Measurements from ENCODE around the gene CHRND. TPM values are rescaled to one million over a fixed set of nuclear protein-coding genes. Genes with fewer than 3 reads are reported as not detected.

The CHRND gene
- total RNA-seq, 1 experiment from 2014 or later, result not detected

GRCh38 chr2:232543928-232544631 is 18.1 kb downstream of the CHRND start:
- no peak for DNase-seq
- no peaks in the 10 kb centered on the region for H3K9me3 ChIP-seq (ENCODE audit: low read length)
- H3K4me2 ChIP-seq (ENCODE audit: low read depth, low read length, poor library complexity, severe bottlenecking), result no peak overlapping the region
- H3K9me2 ChIP-seq (replicated peaks; ENCODE audit: insufficient read depth, low read length), result no peaks in the 10 kb centered on the region
- peaks cover 52% of the 10 kb centered on the region; the same call in 1 of the 2 replicates for H4K20me1 ChIP-seq (ENCODE audit: insufficient read depth, low read depth, low read length)
- H3K36me3 ChIP-seq (ENCODE audit: insufficient read depth, low read length), result peaks cover 16% of the 10 kb centered on the region; the same call in 1 of the 2 replicates
- H3K79me2 ChIP-seq (ENCODE audit: low read length), result peaks cover 19% of the 10 kb centered on the region
- H3K4me3 ChIP-seq (ENCODE audit: low read length), result no peak overlapping the region
- no peaks in the 10 kb centered on the region for H3K27me3 ChIP-seq (ENCODE audit: low read length)
- H2AFZ ChIP-seq (ENCODE audit: low read length), result no peak overlapping the region
- no peak overlapping the region for H3K27ac ChIP-seq (ENCODE audit: low read length)
- no peaks in the 10 kb centered on the region for H3K4me1 ChIP-seq (ENCODE audit: low read length)
- no peak overlapping the region for H3K9ac ChIP-seq (ENCODE audit: low read length)

DNA sequence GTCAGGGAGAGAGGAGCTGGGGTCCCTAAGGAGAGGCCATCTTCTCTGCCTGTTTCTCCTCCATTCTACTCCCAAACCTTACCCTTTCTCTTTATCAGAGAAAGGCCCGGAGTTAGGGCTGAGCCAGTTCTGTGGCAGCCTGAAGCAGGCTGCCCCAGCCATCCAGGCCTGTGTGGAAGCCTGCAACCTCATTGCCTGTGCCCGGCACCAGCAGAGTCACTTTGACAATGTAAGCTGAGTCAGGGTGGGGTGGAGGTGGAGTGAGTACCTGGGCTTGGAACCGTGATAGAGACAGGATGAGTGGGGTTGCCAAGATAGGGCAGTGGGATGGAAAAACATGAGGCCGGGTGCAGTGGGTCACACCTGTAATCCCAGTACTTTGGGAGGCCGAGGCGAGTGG is 18.7 kb downstream of the CHRND start:
- no peak overlapping the region for H3K4me3 ChIP-seq (ENCODE audit: low read length)
- no peak overlapping the region for H3K27ac ChIP-seq (ENCODE audit: low read length)
- no peak overlapping the region for H2AFZ ChIP-seq (ENCODE audit: low read length)
- peaks cover 46% of the 10 kb centered on the region; the same call in 1 of the 2 replicates for H4K20me1 ChIP-seq (ENCODE audit: insufficient read depth, low read depth, low read length)
- peaks cover 5% of the 10 kb centered on the region; the same call in 1 of the 2 replicates for H3K4me1 ChIP-seq (ENCODE audit: low read length)
- no peaks in the 10 kb centered on the region for H3K9me3 ChIP-seq (ENCODE audit: low read length)
- DNase-seq, result no peak
- H3K9me2 ChIP-seq (replicated peaks; ENCODE audit: insufficient read depth, low read length), result no peaks in the 10 kb centered on the region
- H3K27me3 ChIP-seq (ENCODE audit: low read length), result no peaks in the 10 kb centered on the region
- H3K79me2 ChIP-seq (ENCODE audit: low read length), result peaks cover 25% of the 10 kb centered on the region
- no peak overlapping the region for H3K9ac ChIP-seq (ENCODE audit: low read length)
- H3K36me3 ChIP-seq (ENCODE audit: insufficient read depth, low read length), result peaks cover 16% of the 10 kb centered on the region; the same call in 1 of the 2 replicates
- H3K4me2 ChIP-seq (ENCODE audit: low read depth, low read length, poor library complexity, severe bottlenecking), result no peak overlapping the region

DNA sequence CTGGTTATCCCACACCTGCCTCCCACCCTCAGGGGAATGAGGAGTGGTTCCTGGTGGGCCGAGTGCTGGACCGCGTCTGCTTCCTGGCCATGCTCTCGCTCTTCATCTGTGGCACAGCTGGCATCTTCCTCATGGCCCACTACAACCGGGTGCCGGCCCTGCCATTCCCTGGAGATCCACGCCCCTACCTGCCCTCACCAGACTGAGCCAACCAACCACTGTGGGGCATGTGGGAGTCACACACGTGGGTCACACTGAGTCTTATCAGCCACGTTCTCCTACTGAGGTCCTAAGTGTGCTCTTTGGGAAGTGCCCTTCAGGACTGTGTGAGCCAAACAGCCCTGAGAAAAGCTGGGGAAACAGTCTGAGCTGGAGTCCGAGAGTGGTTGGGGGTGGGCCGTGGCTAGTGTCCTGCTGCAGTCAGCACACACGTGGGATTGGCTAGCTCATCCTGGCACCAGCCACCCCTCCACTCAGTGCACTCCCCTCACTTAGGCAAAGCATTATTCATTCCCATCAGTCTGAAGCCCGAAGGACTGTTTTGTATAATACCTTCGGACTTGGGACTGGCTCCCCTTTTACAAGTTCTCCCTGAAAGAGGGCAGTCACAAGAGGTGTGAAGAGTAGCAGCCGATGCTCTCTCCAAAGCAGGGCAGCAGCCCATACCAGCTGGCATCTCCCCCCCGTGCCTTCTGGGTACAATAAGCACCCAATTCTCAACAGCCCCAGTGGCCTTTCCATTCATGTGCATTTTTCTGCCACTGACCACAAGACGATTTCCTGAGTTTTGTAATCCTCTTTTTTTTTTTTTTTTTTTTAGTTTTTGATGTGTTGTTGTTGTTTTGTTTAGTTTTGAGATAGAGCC is 19.8 kb downstream of the CHRND start:
- Histone ChIP-seq H3K36me3 (ENCODE audit: insufficient read depth, low read length) (peaks cover 16% of the 10 kb centered on the region; the same call in 1 of the 2 replicates), H3K4me2 (ENCODE audit: low read depth, low read length, poor library complexity, severe bottlenecking) (no peak overlapping the region), H3K27ac (ENCODE audit: low read length) (no peak overlapping the region), H3K9ac (ENCODE audit: low read length) (no peak overlapping the region), H3K4me1 (ENCODE audit: low read length) (peaks cover 6% of the 10 kb centered on the region; the same call in 1 of the 2 replicates), H3K9me2 (replicated peaks; ENCODE audit: insufficient read depth, low read length) (no peaks in the 10 kb centered on the region), H2AFZ (ENCODE audit: low read length) (no peak overlapping the region), H3K9me3 (ENCODE audit: low read length) (no peaks in the 10 kb centered on the region), H3K79me2 (ENCODE audit: low read length) (peaks cover 33% of the 10 kb centered on the region), H3K27me3 (ENCODE audit: low read length) (no peaks in the 10 kb centered on the region), H4K20me1 (ENCODE audit: insufficient read depth, low read depth, low read length) (peaks cover 44% of the 10 kb centered on the region; the same call in 1 of the 2 replicates), H3K4me3 (ENCODE audit: low read length) (no peak overlapping the region)
- DNase-seq, result no peak

DNA sequence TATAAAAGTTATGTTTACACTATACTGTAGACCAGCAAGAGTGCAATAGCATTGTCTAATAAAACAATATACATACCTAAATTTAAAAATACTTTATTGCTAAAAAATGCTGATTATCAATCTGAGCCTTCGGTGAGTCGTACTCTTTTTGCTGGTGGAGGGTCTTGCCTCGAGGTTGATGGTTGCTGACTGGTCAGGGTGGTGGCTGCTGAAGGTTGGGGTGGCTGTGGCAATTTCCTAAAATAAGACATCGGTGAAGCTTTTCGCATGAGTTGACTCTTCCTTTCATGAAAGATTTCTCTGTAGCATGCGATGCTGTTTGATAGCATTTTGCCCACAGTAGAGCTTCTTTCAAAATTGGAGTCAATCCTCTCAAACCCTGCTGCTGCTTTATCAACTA is 22.0 kb downstream of the CHRND start:
- H3K27me3 ChIP-seq (ENCODE audit: low read length), result no peaks in the 10 kb centered on the region
- H3K79me2 ChIP-seq (ENCODE audit: low read length), result peaks cover 56% of the 10 kb centered on the region
- H3K27ac ChIP-seq (ENCODE audit: low read length), result no peak overlapping the region
- H3K36me3 ChIP-seq (ENCODE audit: insufficient read depth, low read length), result peaks cover 21% of the 10 kb centered on the region; the same call in 1 of the 2 replicates
- peaks cover 34% of the 10 kb centered on the region; the same call in 1 of the 2 replicates for H4K20me1 ChIP-seq (ENCODE audit: insufficient read depth, low read depth, low read length)
- H3K9me2 ChIP-seq (replicated peaks; ENCODE audit: insufficient read depth, low read length), result no peaks in the 10 kb centered on the region
- no peak overlapping the region for H2AFZ ChIP-seq (ENCODE audit: low read length)
- DNase-seq, result no peak
- no peak overlapping the region for H3K4me2 ChIP-seq (ENCODE audit: low read depth, low read length, poor library complexity, severe bottlenecking)
- H3K4me1 ChIP-seq (ENCODE audit: low read length), result peaks cover 20% of the 10 kb centered on the region
- H3K4me3 ChIP-seq (ENCODE audit: low read length), result no peak overlapping the region
- no peaks in the 10 kb centered on the region for H3K9me3 ChIP-seq (ENCODE audit: low read length)
- H3K9ac ChIP-seq (ENCODE audit: low read length), result no peak overlapping the region

DNA sequence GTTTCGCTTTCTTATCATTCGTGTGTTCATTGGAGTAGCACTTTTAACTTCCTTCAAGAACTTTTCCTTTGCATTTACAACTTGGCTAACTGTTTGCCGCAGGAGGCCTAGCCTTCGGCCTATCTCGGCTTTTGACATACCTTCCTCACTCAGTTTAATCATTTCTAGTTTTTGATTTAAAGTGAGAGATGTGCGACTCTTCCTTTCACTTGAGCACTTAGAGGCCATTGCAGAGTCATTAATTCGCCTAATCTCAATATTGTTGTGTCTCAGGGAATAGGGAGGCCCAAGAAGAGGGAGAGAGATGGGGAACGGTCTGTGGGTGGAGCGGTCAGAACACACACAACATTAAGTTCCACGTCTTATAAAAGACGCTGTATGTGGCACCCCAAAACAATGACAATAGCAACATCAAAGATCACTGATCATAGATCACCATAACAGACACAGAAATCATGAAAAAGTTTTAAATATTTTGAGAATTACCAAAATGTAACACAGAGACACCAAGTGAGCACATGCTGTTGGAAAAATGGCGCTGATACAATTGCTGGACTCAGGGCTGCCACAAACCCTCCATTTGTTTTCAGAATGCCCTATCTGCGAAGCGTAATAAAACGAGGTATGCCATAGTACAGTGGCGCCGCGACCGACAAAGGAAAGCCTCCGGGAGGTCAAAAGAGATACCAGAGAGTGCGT is 23.8 kb downstream of the CHRND start:
- Histone ChIP-seq H3K9ac (ENCODE audit: low read length) (peak overlapping the region; percentile 99), H3K4me1 (ENCODE audit: low read length) (peaks cover 25% of the 10 kb centered on the region), H3K9me3 (ENCODE audit: low read length) (no peaks in the 10 kb centered on the region), H3K9me2 (replicated peaks; ENCODE audit: insufficient read depth, low read length) (no peaks in the 10 kb centered on the region), H4K20me1 (ENCODE audit: insufficient read depth, low read depth, low read length) (peaks cover 22% of the 10 kb centered on the region; the same call in 1 of the 2 replicates), H3K27ac (ENCODE audit: low read length) (peak overlapping the region; percentile 85), H2AFZ (ENCODE audit: low read length) (peak overlapping the region; percentile 40; the same call in 1 of the 2 replicates), H3K4me3 (ENCODE audit: low read length) (peak overlapping the region; percentile 78), H3K36me3 (ENCODE audit: insufficient read depth, low read length) (peaks cover 28% of the 10 kb centered on the region; the same call in 1 of the 2 replicates), H3K79me2 (ENCODE audit: low read length) (peaks cover 74% of the 10 kb centered on the region), H3K27me3 (ENCODE audit: low read length) (no peaks in the 10 kb centered on the region), H3K4me2 (ENCODE audit: low read depth, low read length, poor library complexity, severe bottlenecking) (peak overlapping the region; percentile 92)
- peak; percentile 73 for DNase-seq

GRCh38 chr2:232550354-232551249 is 24.6 kb downstream of the CHRND start, which contains the start of the genes EIF4E2 and TIGD1:
Gene EIF4E2, plus strand, starts transcription at chr2:232550689. Its CDS starts 36 bp downstream, at chr2:232550725.
Gene TIGD1, minus strand, starts transcription at chr2:232550557. Its CDS starts 675 bp downstream, at chr2:232549882.
- Histone ChIP-seq H3K9me3 (ENCODE audit: low read length) (no peaks in the 10 kb centered on the region), H3K9me2 (replicated peaks; ENCODE audit: insufficient read depth, low read length) (no peaks in the 10 kb centered on the region), H3K4me3 (ENCODE audit: low read length) (peak within 1 kb of the TSS; percentile 78), H3K36me3 (ENCODE audit: insufficient read depth, low read length) (peaks cover 30% of the 10 kb centered on the region; the same call in 1 of the 2 replicates), H3K9ac (ENCODE audit: low read length) (peak within 1 kb of the TSS; percentile 99), H4K20me1 (ENCODE audit: insufficient read depth, low read depth, low read length) (peaks cover 24% of the 10 kb centered on the region; the same call in 1 of the 2 replicates), H3K4me1 (ENCODE audit: low read length) (peaks cover 25% of the 10 kb centered on the region), H3K27ac (ENCODE audit: low read length) (peak within 1 kb of the TSS; percentile 85), H3K79me2 (ENCODE audit: low read length) (peaks cover 82% of the 10 kb centered on the region), H3K27me3 (ENCODE audit: low read length) (no peaks in the 10 kb centered on the region), H3K4me2 (ENCODE audit: low read depth, low read length, poor library complexity, severe bottlenecking) (peak within 1 kb of the TSS; percentile 92), H2AFZ (ENCODE audit: low read length) (peak within 1 kb of the TSS; percentile 40; the same call in 1 of the 2 replicates)
- peak; percentile 97 for DNase-seq

- H3K27ac ChIP-seq (ENCODE audit: low read length), result peak overlapping the region; percentile 85
- peak; percentile 59 for DNase-seq
- H3K4me3 ChIP-seq (ENCODE audit: low read length), result peak overlapping the region; percentile 78
- H3K36me3 ChIP-seq (ENCODE audit: insufficient read depth, low read length), result peaks cover 31% of the 10 kb centered on the region; the same call in 1 of the 2 replicates
- H3K9ac ChIP-seq (ENCODE audit: low read length), result peak overlapping the region; percentile 99
- no peaks in the 10 kb centered on the region for H3K27me3 ChIP-seq (ENCODE audit: low read length)
- peak overlapping the region; percentile 92 for H3K4me2 ChIP-seq (ENCODE audit: low read depth, low read length, poor library complexity, severe bottlenecking)
- peaks cover 19% of the 10 kb centered on the region; the same call in 1 of the 2 replicates for H4K20me1 ChIP-seq (ENCODE audit: insufficient read depth, low read depth, low read length)
- H3K4me1 ChIP-seq (ENCODE audit: low read length), result peaks cover 25% of the 10 kb centered on the region
- no peaks in the 10 kb centered on the region for H3K9me3 ChIP-seq (ENCODE audit: low read length)
- peaks cover 88% of the 10 kb centered on the region for H3K79me2 ChIP-seq (ENCODE audit: low read length)
- H3K9me2 ChIP-seq (replicated peaks; ENCODE audit: insufficient read depth, low read length), result no peaks in the 10 kb centered on the region
- no peak overlapping the region for H2AFZ ChIP-seq (ENCODE audit: low read length)
These were observed 25.3 kb downstream of the CHRND start for GRCh38 chr2:232551250-232551638.

Data from Karpas-422 (cell line).